ENCODE measurements around the gene NRK.
"Not testable (repeated sequence)": the region's sequence is repeated elsewhere in the genome, so short reads cannot be mapped to it uniquely, and the experiment has no call there.

Gene NRK

GRCh38 chrX:105880491-105880890 lies 58.2 kb downstream of the NRK start:
- DNase-seq (ENCODE audit: low spot score) = no peak

GRCh38 chrX:105882581-105883275 lies 60.4 kb downstream of the NRK start:
- no peak for DNase-seq (ENCODE audit: low spot score)

GRCh38 chrX:105894721-105895120 lies 72.4 kb downstream of the NRK start:
- DNase-seq (ENCODE audit: low spot score) = no peak

- no peak for DNase-seq (ENCODE audit: low spot score)
Measured at GRCh38 chrX:105909576-105909975, 87.2 kb downstream of the NRK start.

- DNase-seq (ENCODE audit: low spot score) = no peak
Measured at GRCh38 chrX:105910563-105911105, 88.3 kb downstream of the NRK start.

GRCh38 chrX:105945266-105945665 lies 122.9 kb downstream of the NRK start:
- no peak for DNase-seq (ENCODE audit: low spot score)

GRCh38 chrX:105969487-105969886 lies 147.1 kb downstream of the NRK start:
- no peak for DNase-seq (ENCODE audit: low spot score)

GRCh38 chrX:105972690-105973386 lies 150.5 kb downstream of the NRK start:
- no peak for DNase-seq (ENCODE audit: low spot score)

- no peak for DNase-seq (ENCODE audit: low spot score)
Measured at GRCh38 chrX:105973387-105973739, 151.0 kb downstream of the NRK start.

- no peak for DNase-seq (ENCODE audit: low spot score)
Measured at GRCh38 chrX:105975382-105975781, 153.0 kb downstream of the NRK start.

GRCh38 chrX:105981772-105982485 lies 159.6 kb downstream of the NRK start:
- no peak for DNase-seq (ENCODE audit: low spot score)

GRCh38 chrX:105988487-105988886 lies 166.1 kb downstream of the NRK start:
- DNase-seq (ENCODE audit: low spot score) = not testable (repeated sequence)

- DNase-seq (ENCODE audit: low spot score) = no peak
Measured at GRCh38 chrX:105999294-105999693, 177.0 kb downstream of the NRK start.

GRCh38 chrX:106000203-106000602 lies 177.9 kb downstream of the NRK start:
- DNase-seq (ENCODE audit: low spot score) = no peak

GRCh38 chrX:106000609-106001008 lies 178.3 kb downstream of the NRK start:
- not testable (repeated sequence) for DNase-seq (ENCODE audit: low spot score)

GRCh38 chrX:106005684-106006083 lies 183.3 kb downstream of the NRK start:
- DNase-seq (ENCODE audit: low spot score) = no peak

- DNase-seq (ENCODE audit: low spot score) = no peak
Measured at GRCh38 chrX:106007815-106008214, 185.5 kb downstream of the NRK start.
